HG03575 (cell line): Measurements from ENCODE around the gene CFAP73.
"Not testable (repeated sequence)": the region's sequence is repeated elsewhere in the genome, so short reads cannot be mapped to it uniquely, and the experiment has no call there.

Source experiments
- ATAC-seq: cut with Tn5 transposase; IDR thresholded peaks from one replicate; pipeline ENCODE4 v1.9.1; 2021; ENCODE audit not compliant: unreplicated experiment, insufficient number of reproducible peaks, low FRiP score; ENCODE audit errors: extremely low read depth

Gene CFAP73

GRCh38 chr12:113202300-113203075 is 53.0 kb downstream of the CFAP73 start:
- ATAC-seq = no peak

DNA sequence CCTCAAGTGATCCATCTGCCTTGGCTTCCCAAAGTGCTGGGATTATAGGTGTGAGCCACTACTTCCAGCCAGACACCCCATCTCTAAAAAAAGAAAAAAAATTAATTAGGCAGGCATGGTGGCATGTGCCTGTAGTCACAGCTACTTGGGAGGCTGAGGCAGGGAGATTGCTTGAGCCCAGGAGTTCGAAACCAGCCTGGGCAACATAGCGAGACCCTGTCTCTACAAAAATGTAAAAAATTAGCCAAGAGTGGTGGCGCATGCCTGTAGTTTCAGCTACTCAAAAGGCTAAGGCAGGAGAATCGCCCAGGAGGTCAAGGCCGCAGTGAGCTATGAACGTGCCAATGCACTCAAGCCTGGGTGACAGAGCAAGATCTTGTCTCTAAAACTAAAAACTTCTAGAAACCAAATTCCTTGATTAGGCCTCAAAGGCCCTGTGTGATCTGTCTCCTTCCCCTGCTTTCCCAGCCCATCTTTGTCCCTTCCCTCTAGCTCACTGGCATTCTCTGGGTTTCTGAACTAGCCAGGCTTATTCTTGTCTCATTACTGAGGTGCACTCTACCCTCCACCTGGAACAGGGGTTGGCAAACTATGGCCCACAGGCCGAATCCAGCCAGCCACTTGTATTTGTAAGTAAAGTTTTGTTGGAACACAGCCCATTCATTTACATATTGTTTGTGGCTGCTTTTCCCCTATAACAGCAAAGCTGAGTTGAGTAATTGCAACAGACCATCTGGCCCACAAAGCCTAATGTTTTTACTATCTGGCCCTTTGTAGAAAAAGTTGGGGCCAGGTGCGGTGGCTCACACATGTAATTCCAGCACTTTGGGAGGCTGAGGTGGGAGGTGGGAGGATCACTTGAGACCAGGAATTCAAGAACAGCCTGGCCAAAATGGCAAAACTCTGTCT is 54.6 kb downstream of the CFAP73 start:
- no peak for ATAC-seq

GRCh38 chr12:113204804-113205203 is 55.3 kb downstream of the CFAP73 start:
- no peak for ATAC-seq

DNA sequence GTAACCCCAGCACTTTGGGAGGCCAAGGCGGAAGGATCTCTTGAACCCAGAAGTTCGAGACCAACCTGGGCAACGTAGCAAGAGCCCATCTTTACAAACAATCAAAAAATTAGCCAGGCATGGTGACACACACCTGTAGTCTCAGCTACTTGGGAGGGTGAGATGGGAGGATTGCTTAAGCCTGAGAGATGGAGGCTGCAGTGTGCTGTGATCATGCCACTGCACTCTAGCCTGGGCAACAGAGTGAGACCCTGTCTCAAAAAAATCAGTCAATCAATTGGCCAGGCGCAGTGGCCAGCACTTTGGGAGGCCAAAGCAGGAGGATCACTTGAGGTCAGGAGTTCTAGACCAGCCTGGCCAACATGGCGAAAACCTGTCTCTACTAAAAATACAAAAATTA is 57.3 kb downstream of the CFAP73 start:
- not testable (repeated sequence) for ATAC-seq

GRCh38 chr12:113207613-113208040 is 58.1 kb downstream of the CFAP73 start:
- no peak for ATAC-seq

DNA sequence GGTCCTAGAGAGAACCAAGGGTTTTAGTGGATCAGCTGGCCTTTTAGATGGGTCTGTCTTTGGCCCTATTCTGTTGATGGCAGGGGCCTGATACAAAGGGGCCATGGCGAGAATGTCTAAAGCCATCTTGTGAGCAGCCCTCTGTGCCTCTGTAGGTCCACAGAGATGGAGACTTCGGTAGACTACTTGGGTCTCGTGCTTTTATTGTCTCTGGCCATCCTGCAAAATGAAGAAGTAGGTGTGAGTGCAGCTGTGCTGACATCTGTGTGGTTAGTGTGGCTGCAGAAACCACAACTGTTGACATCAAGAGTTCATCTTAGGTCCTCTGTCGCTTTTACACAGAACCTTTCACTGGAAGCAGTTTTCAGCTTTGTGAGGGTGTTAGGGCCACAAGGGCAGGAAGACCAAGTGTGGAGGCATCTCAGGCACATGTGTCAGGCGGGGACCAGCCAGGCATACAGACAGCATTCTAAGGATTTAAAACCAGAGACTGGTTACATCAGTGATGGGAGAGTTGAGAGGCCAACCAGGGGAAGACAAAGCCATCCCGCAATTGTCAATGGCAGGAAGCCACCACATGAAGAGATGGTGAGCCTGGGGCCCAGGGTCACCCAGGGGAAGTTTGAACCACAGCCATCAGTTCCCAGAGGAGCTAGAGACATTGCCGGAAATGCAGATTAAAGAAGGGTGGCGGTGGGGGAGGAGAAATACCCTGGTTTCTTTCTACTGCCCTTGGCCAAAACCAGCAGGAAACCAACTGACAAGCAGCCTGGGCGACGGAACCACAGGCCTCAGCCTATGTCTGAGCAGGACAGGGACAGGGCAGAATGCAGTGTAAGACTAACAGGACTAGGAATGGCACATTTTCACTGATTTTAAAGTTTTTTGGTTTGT is 58.8 kb downstream of the CFAP73 start:
- peak; percentile 51 for ATAC-seq
